ENCODE data around the gene PCDH1.
A peak's percentile ranks its signal among the peaks of the same experiment; 100 is the strongest.

GRCh38 chr5:141832131-141832530 is 46.1 kb downstream of the PCDH1 start:
- TF ChIP-seq CHD2 (IDR thresholded peaks at IDR 0.05; ENCODE audit: low read length) (no peak), CTCF (IDR thresholded peaks at IDR 0.05; ENCODE audit: control extremely low read depth in 1 of 3, insufficient read depth in 1 of 3, low read depth in 1 of 3, low read length in 3 of 3) (no peak), BACH1 (IDR thresholded peaks at IDR 0.05; ENCODE audit: low read length) (no peak), KDM1A (IDR thresholded peaks at IDR 0.05; ENCODE audit: borderline replicate concordance, low read length) (peak; percentile 17; the same call in 1 of the 2 replicates), POU5F1 (IDR thresholded peaks at IDR 0.05; ENCODE audit: low read depth, low read length) (no peak), EZH2 (IDR thresholded peaks at IDR 0.05; ENCODE audit: low read depth, low read length, severe bottlenecking) (no peak), PHF8 (conservative IDR thresholded peaks at IDR 0.05; ENCODE audit: low read depth, low read length) (no peak)

Data from H1 (cell line).